ENCODE results near the gene NECTIN1.

Gene NECTIN1

DNA sequence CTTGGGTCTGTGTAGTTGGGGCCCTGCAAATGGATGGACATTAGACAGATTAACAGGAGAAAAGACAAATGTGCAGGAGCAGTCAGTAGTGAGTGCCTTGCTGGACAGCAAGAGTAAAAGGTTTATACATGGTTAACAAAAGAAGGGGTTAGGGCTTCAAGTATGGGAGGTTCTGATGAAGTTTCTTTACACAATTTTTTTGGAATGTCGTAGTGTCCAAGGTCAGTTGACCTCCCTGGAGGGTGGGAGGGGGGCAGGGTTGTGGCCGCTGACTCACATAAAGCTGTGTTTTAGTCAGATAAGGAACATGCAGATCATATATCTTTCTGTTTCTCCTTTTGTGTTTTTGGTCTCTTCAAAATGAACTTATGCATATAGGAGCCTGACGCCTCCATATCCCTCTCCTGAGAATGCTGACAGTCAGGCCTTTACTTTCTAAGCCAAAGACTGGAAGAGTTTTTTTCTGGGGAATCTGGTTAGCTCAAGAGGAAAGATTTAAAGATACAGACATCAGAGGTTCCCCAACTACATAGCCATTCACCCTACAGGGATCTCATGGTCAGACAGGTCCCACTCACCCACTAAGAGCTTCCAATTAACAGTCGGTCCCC lies 134.3 kb downstream of the NECTIN1 start:
- TF ChIP-seq, protein P1, sequence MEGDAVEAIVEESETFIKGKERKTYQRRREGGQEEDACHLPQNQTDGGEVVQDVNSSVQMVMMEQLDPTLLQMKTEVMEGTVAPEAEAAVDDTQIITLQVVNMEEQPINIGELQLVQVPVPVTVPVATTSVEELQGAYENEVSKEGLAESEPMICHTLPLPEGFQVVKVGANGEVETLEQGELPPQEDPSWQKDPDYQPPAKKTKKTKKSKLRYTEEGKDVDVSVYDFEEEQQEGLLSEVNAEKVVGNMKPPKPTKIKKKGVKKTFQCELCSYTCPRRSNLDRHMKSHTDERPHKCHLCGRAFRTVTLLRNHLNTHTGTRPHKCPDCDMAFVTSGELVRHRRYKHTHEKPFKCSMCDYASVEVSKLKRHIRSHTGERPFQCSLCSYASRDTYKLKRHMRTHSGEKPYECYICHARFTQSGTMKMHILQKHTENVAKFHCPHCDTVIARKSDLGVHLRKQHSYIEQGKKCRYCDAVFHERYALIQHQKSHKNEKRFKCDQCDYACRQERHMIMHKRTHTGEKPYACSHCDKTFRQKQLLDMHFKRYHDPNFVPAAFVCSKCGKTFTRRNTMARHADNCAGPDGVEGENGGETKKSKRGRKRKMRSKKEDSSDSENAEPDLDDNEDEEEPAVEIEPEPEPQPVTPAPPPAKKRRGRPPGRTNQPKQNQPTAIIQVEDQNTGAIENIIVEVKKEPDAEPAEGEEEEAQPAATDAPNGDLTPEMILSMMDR (IDR thresholded peaks at IDR 0.05; ENCODE audit: extremely low read depth, missing control alignments), result no peak
- DNase-seq (ENCODE audit: low spot score), result no peak

DNA sequence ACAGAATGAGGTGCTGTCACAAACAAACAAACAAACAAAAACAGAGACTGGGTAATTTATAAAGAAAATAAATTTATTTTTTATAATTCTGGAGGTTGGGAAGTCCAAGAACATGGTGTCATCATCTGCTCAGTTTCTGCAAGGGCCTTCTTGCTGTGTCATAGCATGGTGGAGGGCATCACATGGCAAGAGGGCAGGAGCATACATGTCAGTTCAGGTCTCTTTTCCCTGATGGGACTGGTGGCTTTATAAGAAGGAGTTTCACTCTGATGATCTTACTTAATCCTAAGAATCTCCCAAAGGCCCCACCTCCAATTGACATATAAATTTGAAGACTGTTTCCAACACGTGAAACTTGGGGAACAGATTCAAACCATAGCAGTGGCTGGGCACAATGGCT lies 135.7 kb downstream of the NECTIN1 start:
- no peak for DNase-seq (ENCODE audit: low spot score)
- TF ChIP-seq, protein P1 (IDR thresholded peaks at IDR 0.05; ENCODE audit: extremely low read depth, missing control alignments), result no peak

DNA sequence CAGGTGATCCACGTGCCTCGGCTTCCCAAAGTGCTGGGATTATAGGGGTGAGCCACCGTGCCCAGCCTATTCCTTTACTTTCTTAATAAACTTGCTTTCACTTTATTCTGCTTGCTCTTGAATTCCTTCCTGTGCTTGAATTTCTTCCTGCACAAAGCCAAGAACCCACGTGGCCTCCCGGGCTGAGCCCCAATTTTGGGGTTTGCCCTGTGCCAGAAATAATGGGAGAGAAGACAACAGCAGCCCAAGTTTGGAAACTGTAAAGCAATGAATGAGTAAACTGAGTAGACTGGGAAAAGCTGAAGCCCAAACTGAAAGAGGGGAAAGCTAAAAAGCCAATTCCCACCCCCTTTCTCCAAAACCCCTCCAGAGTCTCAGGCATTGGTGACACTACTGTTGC lies 136.4 kb downstream of the NECTIN1 start:
- TF ChIP-seq, protein P1 (IDR thresholded peaks at IDR 0.05; ENCODE audit: extremely low read depth, missing control alignments), result no peak
- no peak for DNase-seq (ENCODE audit: low spot score)

DNA sequence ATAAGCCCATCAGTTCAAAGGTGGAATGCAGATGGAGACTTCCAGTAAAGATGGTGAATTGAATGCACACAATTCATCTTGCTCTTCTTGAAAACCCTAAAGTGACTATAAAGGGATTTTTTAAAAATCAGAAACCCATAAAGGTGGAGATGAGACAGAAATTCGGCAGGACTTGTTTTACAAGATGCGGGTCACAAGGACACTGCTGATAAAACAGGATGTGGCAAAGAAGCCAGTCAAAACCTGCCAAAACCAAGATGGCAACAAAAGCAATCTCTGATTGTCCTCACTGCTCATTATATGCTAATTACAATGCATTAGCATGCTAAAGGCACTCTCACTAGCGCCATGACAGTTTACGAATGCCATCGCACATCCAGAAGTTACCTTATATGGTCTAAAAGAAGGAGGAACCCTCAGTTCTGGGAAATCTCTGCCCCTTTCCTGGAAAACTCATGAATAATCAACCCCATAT lies 137.1 kb downstream of the NECTIN1 start:
- DNase-seq (ENCODE audit: low spot score), result no peak
- TF ChIP-seq, protein P1 (IDR thresholded peaks at IDR 0.05; ENCODE audit: extremely low read depth, missing control alignments), result no peak

DNA sequence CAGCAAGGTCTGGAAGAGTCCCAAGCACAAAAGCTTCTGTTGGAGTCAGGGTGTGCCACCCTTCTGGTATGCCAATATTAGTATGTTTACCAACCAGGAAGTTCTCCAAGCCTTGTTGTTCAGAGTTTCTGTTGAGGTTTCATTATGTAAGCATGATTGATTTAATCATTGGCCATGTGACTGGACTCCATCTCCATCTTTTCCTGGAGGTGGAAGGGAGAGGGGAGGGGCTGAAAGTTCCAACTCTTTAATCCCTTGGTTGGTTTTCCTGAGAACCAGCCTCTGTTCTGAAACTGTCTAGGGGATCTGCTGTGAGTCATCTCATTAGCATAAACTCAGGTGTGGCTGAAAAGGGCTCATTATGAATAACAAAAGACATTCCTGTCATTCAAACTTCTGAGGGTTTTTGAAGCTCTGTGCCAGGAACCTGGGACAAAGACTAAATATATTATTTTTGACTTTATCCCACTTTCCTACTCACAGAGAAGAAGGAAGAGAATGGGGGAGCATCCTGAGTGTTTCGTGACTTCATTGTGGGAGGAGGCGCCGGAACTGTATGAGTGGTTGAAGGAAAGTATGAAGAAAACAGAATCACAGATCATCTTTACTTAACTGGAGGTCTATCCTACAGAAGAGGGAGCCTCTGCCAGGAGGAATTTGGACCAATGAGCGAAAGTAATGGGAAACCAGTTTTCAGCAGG lies 138.2 kb downstream of the NECTIN1 start:
- TF ChIP-seq, protein P1 (IDR thresholded peaks at IDR 0.05; ENCODE audit: extremely low read depth, missing control alignments), result no peak
- DNase-seq (ENCODE audit: low spot score), result no peak

DNA sequence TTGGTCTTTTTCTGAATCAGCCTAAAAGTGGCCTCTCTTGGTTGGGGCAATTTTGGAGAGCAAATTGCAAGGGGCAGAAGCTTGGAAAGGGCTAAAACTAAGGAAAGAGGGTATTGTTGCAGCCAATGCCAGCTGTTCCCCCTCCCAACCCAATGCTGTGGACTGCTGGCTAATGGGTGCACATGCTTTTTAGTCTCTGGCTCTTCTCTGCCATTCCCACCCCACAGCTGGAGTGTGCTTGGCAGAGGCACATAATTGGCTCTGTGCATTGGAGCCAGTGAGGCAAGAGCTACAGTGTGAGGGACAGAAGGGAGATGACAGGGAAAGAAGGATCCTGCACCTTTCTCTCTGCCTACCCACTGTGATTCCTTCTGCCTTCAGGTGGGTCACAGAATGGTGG lies 140.0 kb downstream of the NECTIN1 start:
- TF ChIP-seq, protein P1 (IDR thresholded peaks at IDR 0.05; ENCODE audit: extremely low read depth, missing control alignments), result no peak
- DNase-seq (ENCODE audit: low spot score), result no peak
